ENCODE measurements around the gene HERPUD1.
"Not testable (repeated sequence)": the region's sequence is repeated elsewhere in the genome, so short reads cannot be mapped to it uniquely, and the experiment has no call there.

Gene HERPUD1

GRCh38 chr16:56980201-56980535, 48.2 kb downstream of the HERPUD1 start:
- intact Hi-C loops (cut with micrococcal nuclease) = no loop called here
- H3K9me3 Mint-ChIP-seq = no peaks in the 10 kb centered on the region
- no peak overlapping the region for H3K4me3 Mint-ChIP-seq
- peaks cover 13% of the 10 kb centered on the region for H3K27me3 Mint-ChIP-seq
- H3K4me1 Mint-ChIP-seq (ENCODE audit: low read depth) = peaks cover 55% of the 10 kb centered on the region
- H3K27ac Mint-ChIP-seq = no peak overlapping the region
- H3K36me3 Mint-ChIP-seq (ENCODE audit: low read depth) = no peaks in the 10 kb centered on the region

- Mint-ChIP-seq H3K27ac (no peak overlapping the region), H3K27me3 (peaks cover 7% of the 10 kb centered on the region), H3K4me1 (ENCODE audit: low read depth) (peaks cover 55% of the 10 kb centered on the region), H3K9me3 (no peaks in the 10 kb centered on the region), H3K36me3 (ENCODE audit: low read depth) (no peaks in the 10 kb centered on the region), H3K4me3 (no peak overlapping the region)
- intact Hi-C loops (cut with micrococcal nuclease) = no loop called here
These were observed 49.1 kb downstream of the HERPUD1 start for GRCh38 chr16:56980792-56981724.

- Mint-ChIP-seq H3K27ac (no peak overlapping the region), H3K4me1 (ENCODE audit: low read depth) (peaks cover 52% of the 10 kb centered on the region), H3K4me3 (no peak overlapping the region), H3K9me3 (no peaks in the 10 kb centered on the region), H3K36me3 (ENCODE audit: low read depth) (no peaks in the 10 kb centered on the region), H3K27me3 (peaks cover 2% of the 10 kb centered on the region)
- intact Hi-C loops (cut with micrococcal nuclease) = no loop called here
These were observed 49.9 kb downstream of the HERPUD1 start for GRCh38 chr16:56981729-56982271.

- peaks cover 2% of the 10 kb centered on the region for H3K27me3 Mint-ChIP-seq
- intact Hi-C loops (cut with micrococcal nuclease) = no loop called here
- H3K27ac Mint-ChIP-seq = no peak overlapping the region
- no peaks in the 10 kb centered on the region for H3K36me3 Mint-ChIP-seq (ENCODE audit: low read depth)
- no peaks in the 10 kb centered on the region for H3K9me3 Mint-ChIP-seq
- peaks cover 49% of the 10 kb centered on the region for H3K4me1 Mint-ChIP-seq (ENCODE audit: low read depth)
- no peak overlapping the region for H3K4me3 Mint-ChIP-seq
These were observed 50.8 kb downstream of the HERPUD1 start for GRCh38 chr16:56982695-56983094.

GRCh38 chr16:56983211-56983751, 51.3 kb downstream of the HERPUD1 start:
- Mint-ChIP-seq H3K27me3 (peaks cover 2% of the 10 kb centered on the region), H3K4me1 (ENCODE audit: low read depth) (peaks cover 49% of the 10 kb centered on the region), H3K4me3 (no peak overlapping the region), H3K9me3 (no peaks in the 10 kb centered on the region), H3K36me3 (ENCODE audit: low read depth) (no peaks in the 10 kb centered on the region), H3K27ac (no peak overlapping the region)
- intact Hi-C loops (cut with micrococcal nuclease) = no loop called here

- Mint-ChIP-seq H3K27ac (peak overlapping the region; percentile 68), H3K27me3 (peaks cover 2% of the 10 kb centered on the region), H3K4me1 (ENCODE audit: low read depth) (peaks cover 56% of the 10 kb centered on the region), H3K36me3 (ENCODE audit: low read depth) (peaks cover 6% of the 10 kb centered on the region), H3K4me3 (no peak overlapping the region), H3K9me3 (no peaks in the 10 kb centered on the region)
- intact Hi-C loops (cut with micrococcal nuclease) = no loop called here
These were observed 52.7 kb downstream of the HERPUD1 start for GRCh38 chr16:56984639-56985038.

- peaks cover 7% of the 10 kb centered on the region for H3K36me3 Mint-ChIP-seq (ENCODE audit: low read depth)
- H3K4me3 Mint-ChIP-seq = no peak overlapping the region
- no peaks in the 10 kb centered on the region for H3K9me3 Mint-ChIP-seq
- H3K27ac Mint-ChIP-seq = peak overlapping the region; percentile 68
- H3K4me1 Mint-ChIP-seq (ENCODE audit: low read depth) = peaks cover 55% of the 10 kb centered on the region
- intact Hi-C loops (cut with micrococcal nuclease) = no loop called here
- peaks cover 2% of the 10 kb centered on the region for H3K27me3 Mint-ChIP-seq
These were observed 53.5 kb downstream of the HERPUD1 start for GRCh38 chr16:56985288-56985961.

- H3K27me3 Mint-ChIP-seq = peaks cover 2% of the 10 kb centered on the region
- H3K4me3 Mint-ChIP-seq = no peak overlapping the region
- intact Hi-C loops (cut with micrococcal nuclease) = no loop called here
- no peaks in the 10 kb centered on the region for H3K9me3 Mint-ChIP-seq
- H3K27ac Mint-ChIP-seq = peak overlapping the region; percentile 68
- H3K36me3 Mint-ChIP-seq (ENCODE audit: low read depth) = peaks cover 7% of the 10 kb centered on the region
- H3K4me1 Mint-ChIP-seq (ENCODE audit: low read depth) = peaks cover 60% of the 10 kb centered on the region
These were observed 54.0 kb downstream of the HERPUD1 start for GRCh38 chr16:56985962-56986360.

GRCh38 chr16:56986361-56986760, 54.4 kb downstream of the HERPUD1 start:
- H3K9me3 Mint-ChIP-seq = no peaks in the 10 kb centered on the region
- no peaks in the 10 kb centered on the region for H3K27me3 Mint-ChIP-seq
- peaks cover 7% of the 10 kb centered on the region for H3K36me3 Mint-ChIP-seq (ENCODE audit: low read depth)
- H3K4me1 Mint-ChIP-seq (ENCODE audit: low read depth) = peaks cover 62% of the 10 kb centered on the region
- intact Hi-C loops (cut with micrococcal nuclease) = no loop called here
- no peak overlapping the region for H3K4me3 Mint-ChIP-seq
- peak overlapping the region; percentile 68 for H3K27ac Mint-ChIP-seq

- H3K27me3 Mint-ChIP-seq; H3K9me3 Mint-ChIP-seq; intact Hi-C loops (cut with micrococcal nuclease); H3K4me3 Mint-ChIP-seq; H3K36me3 Mint-ChIP-seq (ENCODE audit: low read depth): not testable (repeated sequence)
- Mint-ChIP-seq H3K27ac (peak overlapping the region; percentile 68), H3K4me1 (ENCODE audit: low read depth) (peaks cover 63% of the 10 kb centered on the region)
These were observed 55.0 kb downstream of the HERPUD1 start for GRCh38 chr16:56986908-56987307.

- Mint-ChIP-seq H3K4me3 (no peak overlapping the region), H3K27ac (peak overlapping the region; percentile 97), H3K27me3 (no peaks in the 10 kb centered on the region), H3K9me3 (no peaks in the 10 kb centered on the region), H3K36me3 (ENCODE audit: low read depth) (peaks cover 7% of the 10 kb centered on the region), H3K4me1 (ENCODE audit: low read depth) (peaks cover 61% of the 10 kb centered on the region)
- intact Hi-C loops (cut with micrococcal nuclease) = no loop called here
These were observed 55.8 kb downstream of the HERPUD1 start for GRCh38 chr16:56987692-56988091.

GRCh38 chr16:56988161-56988947, 56.4 kb downstream of the HERPUD1 start:
- H3K9me3 Mint-ChIP-seq = no peaks in the 10 kb centered on the region
- H3K4me1 Mint-ChIP-seq (ENCODE audit: low read depth) = peaks cover 66% of the 10 kb centered on the region
- H3K27ac Mint-ChIP-seq = peak overlapping the region; percentile 97
- no peaks in the 10 kb centered on the region for H3K27me3 Mint-ChIP-seq
- peaks cover 7% of the 10 kb centered on the region for H3K36me3 Mint-ChIP-seq (ENCODE audit: low read depth)
- intact Hi-C loops (cut with micrococcal nuclease) = no loop called here
- H3K4me3 Mint-ChIP-seq = peak overlapping the region; percentile 99
